ENCODE measurements around the gene REST.
"Not testable (repeated sequence)": the region's sequence is repeated elsewhere in the genome, so short reads cannot be mapped to it uniquely, and the experiment has no call there.

REST gene

DNA sequence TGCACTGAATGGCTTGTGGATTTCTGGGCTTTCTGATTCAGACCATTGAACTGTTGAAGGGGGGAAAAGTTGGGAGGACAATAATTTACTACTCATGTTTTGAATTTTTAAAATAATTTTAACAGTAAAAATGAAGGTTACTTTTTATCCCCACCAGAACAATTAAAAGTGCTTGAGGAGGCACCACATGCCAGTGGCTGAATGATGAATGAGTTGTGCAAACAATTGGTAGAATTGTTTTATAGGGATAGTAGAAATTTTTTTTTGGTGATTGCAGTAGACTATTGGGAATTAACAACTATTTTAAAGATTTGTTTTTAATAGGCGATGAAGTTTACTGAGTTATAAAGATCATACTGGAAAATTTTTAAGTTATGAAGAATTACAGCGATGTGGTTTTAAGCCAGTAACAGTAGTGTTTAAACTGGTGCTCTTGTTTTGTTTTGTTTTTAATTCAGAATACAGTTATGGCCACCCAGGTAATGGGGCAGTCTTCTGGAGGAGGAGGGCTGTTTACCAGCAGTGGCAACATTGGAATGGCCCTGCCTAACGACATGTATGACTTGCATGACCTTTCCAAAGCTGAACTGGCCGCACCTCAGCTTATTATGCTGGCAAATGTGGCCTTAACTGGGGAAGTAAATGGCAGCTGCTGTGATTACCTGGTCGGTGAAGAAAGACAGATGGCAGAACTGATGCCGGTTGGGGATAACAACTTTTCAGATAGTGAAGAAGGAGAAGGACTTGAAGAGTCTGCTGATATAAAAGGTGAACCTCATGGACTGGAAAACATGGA is 2.7 kb downstream of the REST start:
- DNase-seq, result no peak

- DNase-seq, result no peak
These were observed 6.6 kb downstream of the REST start for GRCh38 chr4:56914336-56914735.

- DNase-seq, result not testable (repeated sequence)
These were observed 7.3 kb downstream of the REST start for GRCh38 chr4:56914977-56915376.

DNA sequence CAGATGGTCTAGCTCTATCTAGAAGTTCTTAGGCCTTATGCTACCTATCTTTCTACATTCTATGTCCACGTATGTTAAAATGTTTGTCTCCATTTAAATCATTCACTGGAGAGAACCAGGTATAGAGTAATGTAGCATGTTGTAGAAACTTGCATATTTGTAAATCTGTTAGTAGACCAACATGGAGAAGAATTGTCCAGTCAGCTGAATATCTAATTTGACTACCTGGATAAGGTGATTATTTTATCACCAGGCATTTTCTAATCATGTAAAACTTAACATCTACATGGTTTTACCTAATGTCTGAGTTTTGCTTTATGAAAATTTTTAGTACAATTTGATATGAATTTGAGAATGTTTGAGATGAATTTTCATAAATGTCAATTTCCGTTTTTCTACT is 19.5 kb downstream of the REST start:
- no peak for DNase-seq

- no peak for DNase-seq
These were observed 22.9 kb downstream of the REST start for GRCh38 chr4:56930638-56931037.

GRCh38 chr4:56931924-56932323 is 24.2 kb downstream of the REST start:
- DNase-seq, result no peak

GRCh38 chr4:56937262-56937661 is 29.6 kb downstream of the REST start:
- DNase-seq, result no peak

- not testable (repeated sequence) for DNase-seq
These were observed 32.1 kb downstream of the REST start for GRCh38 chr4:56939826-56940225.

GRCh38 chr4:56940403-56940802 is 32.7 kb downstream of the REST start:
- DNase-seq, result no peak

GRCh38 chr4:56940971-56941370 is 33.3 kb downstream of the REST start:
- DNase-seq, result no peak

- no peak for DNase-seq
These were observed 33.7 kb downstream of the REST start for GRCh38 chr4:56941403-56941802.

DNA sequence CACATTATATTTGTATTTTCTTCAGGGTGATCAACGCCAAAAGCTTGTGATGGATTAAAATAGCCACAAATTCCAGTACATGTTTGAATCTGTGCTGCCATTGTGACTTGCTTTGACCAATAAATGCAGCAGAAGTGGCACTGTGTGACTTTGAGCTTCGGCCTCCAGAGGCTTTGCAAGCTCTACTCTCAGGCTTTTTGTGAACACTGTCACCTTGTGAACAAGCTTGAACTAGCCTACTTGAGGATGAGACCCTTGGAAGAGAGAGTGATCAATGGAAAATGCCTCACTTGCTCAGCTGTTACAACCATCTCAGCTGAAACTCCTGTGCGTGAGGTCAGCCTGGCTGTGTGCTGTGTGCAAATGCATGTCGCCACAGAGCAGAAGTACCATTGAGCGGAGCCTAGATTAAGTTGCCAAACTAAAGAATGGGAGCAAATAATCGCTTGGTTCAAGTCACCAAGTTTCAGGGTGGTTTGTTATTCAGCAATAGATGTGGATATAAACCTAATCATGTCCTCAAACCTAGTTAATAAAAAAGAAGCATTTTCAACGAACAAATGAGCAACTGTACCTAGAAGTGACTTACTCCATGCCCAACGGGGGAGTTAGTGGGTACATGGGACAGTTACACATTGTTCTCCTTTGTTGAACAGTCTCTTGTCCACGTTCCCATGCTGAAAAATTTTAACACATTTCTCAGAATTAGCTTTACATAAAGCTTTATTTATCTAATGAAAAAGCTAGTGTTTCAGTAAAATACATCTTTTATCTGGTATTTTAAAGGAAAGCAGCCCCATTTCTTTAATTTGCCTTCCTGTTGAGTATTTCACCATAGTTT is 46.2 kb downstream of the REST start:
- no peak for DNase-seq

DNA sequence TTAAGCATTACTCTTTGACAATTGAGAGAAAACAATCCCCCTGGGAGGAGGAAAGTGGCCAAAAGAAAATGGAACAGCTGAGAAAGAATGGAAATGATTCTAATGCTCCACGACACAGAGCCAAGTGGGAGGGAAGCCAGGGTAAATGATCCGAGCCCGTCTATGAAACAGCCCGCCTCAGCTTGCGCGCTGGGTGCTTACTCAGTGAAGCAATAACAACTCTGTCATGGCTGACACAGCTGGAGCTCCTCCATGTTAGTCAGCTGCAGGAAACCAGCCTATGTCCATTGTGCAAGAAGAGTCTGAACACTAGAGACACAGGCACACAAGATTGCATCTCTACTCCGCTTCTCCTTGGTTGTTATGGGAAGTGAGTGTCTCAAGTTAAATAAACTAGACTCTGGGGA is 50.4 kb downstream of the REST start:
- no peak for DNase-seq

DNA sequence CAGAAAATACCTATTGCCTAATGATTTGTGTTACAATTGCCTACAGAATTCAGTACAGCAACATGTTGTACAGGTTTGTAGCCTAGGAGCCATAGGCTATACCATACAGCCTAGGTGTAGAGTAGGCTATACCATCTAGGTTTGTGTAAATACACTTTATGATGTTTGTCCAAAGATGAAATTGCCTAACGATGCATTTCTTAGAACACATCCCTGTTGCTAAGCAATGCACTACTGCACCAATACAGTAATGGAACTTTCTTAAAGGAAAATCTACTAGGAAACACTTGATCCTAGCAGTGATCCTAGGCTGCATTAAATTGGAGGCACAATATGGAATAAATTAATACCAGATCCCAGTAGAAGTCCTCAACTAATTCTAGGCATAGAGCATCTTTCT is 51.4 kb downstream of the REST start:
- no peak for DNase-seq

GRCh38 chr4:56961107-56961500 is 53.4 kb downstream of the REST start:
- DNase-seq, result no peak

GRCh38 chr4:56971383-56971782 is 63.7 kb downstream of the REST start:
- no peak for DNase-seq

DNA sequence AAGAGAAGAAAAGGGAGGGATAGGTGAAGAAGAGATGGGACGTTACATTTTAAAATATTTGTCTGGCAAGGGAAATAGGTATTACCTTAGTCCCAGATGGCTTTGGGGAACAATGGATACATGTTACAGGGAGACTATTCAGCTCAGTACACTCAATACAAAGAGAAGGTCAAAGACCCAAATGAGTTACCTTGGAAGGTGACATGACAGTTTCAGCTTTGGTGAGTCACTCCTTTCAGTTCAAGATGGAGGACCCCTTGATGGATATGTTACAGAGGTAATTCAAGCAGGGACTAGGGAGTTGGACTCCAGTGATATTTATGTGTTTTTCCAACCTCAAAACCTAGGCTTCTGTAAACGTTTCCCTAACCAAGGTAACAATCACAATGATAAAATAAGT is 64.7 kb downstream of the REST start:
- DNase-seq, result no peak

- DNase-seq, result no peak
These were observed 65.1 kb downstream of the REST start for GRCh38 chr4:56972809-56973208.

DNA sequence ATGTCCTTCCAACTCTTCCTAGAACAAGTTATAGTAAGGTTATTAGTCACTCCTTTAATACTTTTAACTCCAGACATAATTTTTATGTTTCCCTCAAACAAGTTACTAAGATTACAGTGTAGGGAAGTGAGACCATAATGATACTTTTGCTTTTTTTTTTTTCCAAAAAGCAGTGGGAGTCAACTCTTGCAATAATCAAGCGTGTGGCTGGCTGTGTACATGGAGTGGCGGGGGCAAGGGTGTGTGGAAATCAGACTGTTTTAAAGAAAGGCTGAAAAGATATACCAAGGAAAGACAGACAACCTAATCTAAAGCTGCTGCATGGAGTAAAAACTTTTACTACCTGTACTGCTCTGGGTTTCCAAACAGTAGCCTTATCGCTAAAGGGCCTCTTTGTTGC is 65.6 kb downstream of the REST start:
- DNase-seq, result no peak

- DNase-seq, result no peak
These were observed 68.7 kb downstream of the REST start for GRCh38 chr4:56976283-56976836.

- peak; percentile 58 for DNase-seq
These were observed 69.2 kb downstream of the REST start for GRCh38 chr4:56976837-56977320.

DNA sequence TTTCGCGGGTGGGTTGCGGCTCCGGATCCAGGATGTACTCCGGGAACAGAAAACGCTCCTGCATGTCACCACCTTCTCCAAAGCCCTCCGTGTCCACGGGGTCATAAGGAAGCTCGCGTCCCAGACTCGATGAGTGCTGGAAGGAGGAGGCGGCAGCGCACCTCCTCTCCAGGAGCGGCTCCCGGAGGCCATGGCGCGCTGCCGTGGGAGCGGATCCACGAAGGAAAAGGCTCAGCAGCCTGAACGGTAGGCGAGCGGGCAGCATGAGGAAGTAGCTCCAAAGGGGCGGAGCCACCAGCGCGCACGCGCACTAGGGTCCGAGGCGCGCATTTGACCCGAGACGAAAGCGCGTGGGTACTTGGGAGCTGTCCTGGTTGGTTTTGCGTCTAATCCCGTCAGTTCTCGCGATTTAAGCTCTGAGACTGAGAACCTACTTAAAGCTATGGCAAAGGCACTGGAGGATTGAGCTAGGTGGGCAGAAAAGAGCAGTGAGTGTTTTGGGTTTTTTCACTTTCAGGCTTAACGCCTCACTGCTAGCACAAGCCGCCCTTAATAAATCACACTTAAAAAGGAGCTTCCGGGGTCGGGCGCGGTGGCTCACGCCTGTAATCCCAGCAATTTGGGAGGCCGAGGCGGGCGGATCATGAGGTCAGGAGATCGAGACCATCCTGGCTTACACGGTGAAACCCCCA is 69.8 kb downstream of the REST start, which contains the start of gene NOA1:
Gene NOA1 (minus strand): TSS at position 286 of the 692 bp plus-strand sequence. CDS start 21 bp downstream, at position 265.
- DNase-seq, result peak; percentile 98

- peak; percentile 90 for DNase-seq
These were observed 71.1 kb downstream of the REST start, which contains the start of gene POLR2B for GRCh38 chr4:56978750-56979303. Gene POLR2B, plus strand, starts transcription at chr4:56978896. Its CDS starts 90 bp downstream, at chr4:56978986.
